ENCODE results near the gene SLC37A4. TPM values are rescaled to one million over a fixed set of nuclear protein-coding genes. Genes with fewer than 3 reads are reported as not detected.
A peak's percentile ranks its signal among the peaks of the same experiment; 100 is the strongest.

Gene SLC37A4
- total RNA-seq, 1 experiment from 2014 or later: 49.3 TPM

DNA sequence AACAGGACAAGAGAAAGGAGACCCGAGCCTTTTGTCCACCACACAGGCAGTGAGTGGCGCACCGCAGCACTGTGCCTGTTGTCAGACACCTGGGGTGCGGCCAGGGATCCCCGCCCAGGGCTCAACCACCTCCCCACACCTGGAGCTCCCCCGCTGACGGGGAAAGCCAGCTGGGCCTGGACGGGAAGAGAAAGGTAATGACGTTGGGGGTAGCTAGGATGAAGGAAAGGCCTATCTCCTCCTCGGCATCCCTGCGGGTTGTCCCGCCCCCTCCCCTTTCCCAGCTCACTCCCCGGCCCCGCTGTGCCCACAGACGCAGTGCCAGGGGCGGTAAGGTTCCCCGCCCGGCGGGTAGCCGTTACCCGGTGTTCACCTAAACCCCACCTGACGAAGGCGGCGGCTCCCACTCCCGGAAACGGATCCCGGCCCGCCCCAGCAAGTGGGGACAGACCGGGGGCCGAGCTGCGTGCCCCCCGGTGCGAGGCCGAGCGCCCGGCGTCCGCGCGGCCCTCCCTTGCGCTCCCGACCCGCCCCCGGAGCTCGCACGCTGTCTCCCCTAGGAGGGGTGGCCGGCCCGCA lies 25.8 kb upstream of the SLC37A4 start:
- no peak for TF ChIP-seq EZH2 (IDR thresholded peaks at IDR 0.05; ENCODE audit: borderline replicate concordance, low read depth, low read length, poor library complexity, severe bottlenecking)
- TF ChIP-seq, protein P1, sequence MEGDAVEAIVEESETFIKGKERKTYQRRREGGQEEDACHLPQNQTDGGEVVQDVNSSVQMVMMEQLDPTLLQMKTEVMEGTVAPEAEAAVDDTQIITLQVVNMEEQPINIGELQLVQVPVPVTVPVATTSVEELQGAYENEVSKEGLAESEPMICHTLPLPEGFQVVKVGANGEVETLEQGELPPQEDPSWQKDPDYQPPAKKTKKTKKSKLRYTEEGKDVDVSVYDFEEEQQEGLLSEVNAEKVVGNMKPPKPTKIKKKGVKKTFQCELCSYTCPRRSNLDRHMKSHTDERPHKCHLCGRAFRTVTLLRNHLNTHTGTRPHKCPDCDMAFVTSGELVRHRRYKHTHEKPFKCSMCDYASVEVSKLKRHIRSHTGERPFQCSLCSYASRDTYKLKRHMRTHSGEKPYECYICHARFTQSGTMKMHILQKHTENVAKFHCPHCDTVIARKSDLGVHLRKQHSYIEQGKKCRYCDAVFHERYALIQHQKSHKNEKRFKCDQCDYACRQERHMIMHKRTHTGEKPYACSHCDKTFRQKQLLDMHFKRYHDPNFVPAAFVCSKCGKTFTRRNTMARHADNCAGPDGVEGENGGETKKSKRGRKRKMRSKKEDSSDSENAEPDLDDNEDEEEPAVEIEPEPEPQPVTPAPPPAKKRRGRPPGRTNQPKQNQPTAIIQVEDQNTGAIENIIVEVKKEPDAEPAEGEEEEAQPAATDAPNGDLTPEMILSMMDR (conservative IDR thresholded peaks at IDR 0.05; ENCODE audit: low read depth, low read length): no peak; the same call in 1 of the 2 replicates
- ChIA-PET POLR2A (ENCODE audit: low non-redundant PET) (interaction anchor here (0.5 to 0.7 kb wide), 3 partner anchors 11 to 341 kb away, joined by 4 to 5 read pairs (median 4); partner anchors contain the start of gene VPS11), CTCF (interaction anchor here (0.8 kb wide), 1 partner anchor 9 kb away, joined by 3 read pairs; no protein-coding TSS in a partner anchor)
- Histone ChIP-seq H3K4me1 (ENCODE audit: insufficient read depth, low read length, poor library complexity, severe bottlenecking) (peaks cover 13% of the 10 kb centered on the region), H3K27ac (ENCODE audit: low read depth, low read length, poor library complexity, severe bottlenecking) (peak overlapping the region; percentile 96), H3K9me3 (ENCODE audit: low read depth, low read length, poor library complexity, severe bottlenecking) (no peaks in the 10 kb centered on the region), H3K4me3 (ENCODE audit: low read depth, low read length, poor library complexity, severe bottlenecking) (peak overlapping the region; percentile 82), H3K27me3 (replicated peaks; ENCODE audit: insufficient read depth, low read depth, low read length, poor library complexity) (no peaks in the 10 kb centered on the region), H3K36me3 (ENCODE audit: insufficient read depth, low read length, poor library complexity, severe bottlenecking) (peaks cover 43% of the 10 kb centered on the region)
- BruUV-seq (replicated peaks): no TSS peak
- peak; percentile 46 for DNase-seq (ENCODE audit: low spot score)
- intact Hi-C loops (cut with micrococcal nuclease; ENCODE audit: unreplicated experiment): loop anchor here (2.0 kb wide), 1 partner anchor 140 kb away; no protein-coding TSS in a partner anchor

DNA sequence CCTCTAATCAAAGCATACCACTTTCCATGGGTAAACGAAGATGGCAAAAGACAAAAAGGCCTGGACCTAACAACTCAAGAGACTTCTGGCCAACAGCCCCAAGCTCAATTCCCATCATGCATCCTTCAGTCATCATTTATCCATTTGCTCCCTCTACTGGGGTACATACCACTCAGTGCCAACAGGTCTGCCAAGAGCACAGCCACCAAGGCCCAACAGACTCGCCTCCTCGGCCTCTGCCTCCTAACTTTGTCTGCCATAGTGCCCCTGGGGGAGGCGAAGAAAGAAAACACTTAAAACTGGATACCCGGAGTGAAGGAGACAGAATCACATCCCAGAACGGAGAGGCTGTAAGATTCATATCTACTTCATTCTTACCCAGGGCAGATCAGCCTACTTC lies 25.2 kb upstream of the SLC37A4 start:
- BruUV-seq (replicated peaks): no TSS peak
- H3K27ac ChIP-seq (ENCODE audit: low read depth, low read length, poor library complexity, severe bottlenecking): peak overlapping the region; percentile 96
- POLR2A ChIA-PET (ENCODE audit: low non-redundant PET): interaction anchor here (0.5 to 0.7 kb wide), 4 partner anchors 10 to 341 kb away, joined by 3 to 5 read pairs (median 4); no protein-coding TSS in a partner anchor
- H3K9me3 ChIP-seq (ENCODE audit: low read depth, low read length, poor library complexity, severe bottlenecking): no peaks in the 10 kb centered on the region
- peak; percentile 60 for DNase-seq (ENCODE audit: low spot score)
- TF ChIP-seq, protein P1 (conservative IDR thresholded peaks at IDR 0.05; ENCODE audit: low read depth, low read length): 0 out of 2 replicates have a peak, but pooled peaks have one; percentile 33
- TF ChIP-seq EZH2 (IDR thresholded peaks at IDR 0.05; ENCODE audit: borderline replicate concordance, low read depth, low read length, poor library complexity, severe bottlenecking): no peak
- H3K27me3 ChIP-seq (replicated peaks; ENCODE audit: insufficient read depth, low read depth, low read length, poor library complexity): no peaks in the 10 kb centered on the region
- peaks cover 13% of the 10 kb centered on the region for H3K4me1 ChIP-seq (ENCODE audit: insufficient read depth, low read length, poor library complexity, severe bottlenecking)
- peak overlapping the region; percentile 82 for H3K4me3 ChIP-seq (ENCODE audit: low read depth, low read length, poor library complexity, severe bottlenecking)
- peaks cover 50% of the 10 kb centered on the region for H3K36me3 ChIP-seq (ENCODE audit: insufficient read depth, low read length, poor library complexity, severe bottlenecking)
- intact Hi-C loops (cut with micrococcal nuclease; ENCODE audit: unreplicated experiment): loop anchor here (2.0 kb wide), 1 partner anchor 141 kb away; no protein-coding TSS in a partner anchor
- CTCF ChIA-PET: interaction anchor here (0.5 to 0.8 kb wide), 3 partner anchors 9 to 65 kb away, joined by 3 to 7 read pairs (median 3); no protein-coding TSS in a partner anchor

DNA sequence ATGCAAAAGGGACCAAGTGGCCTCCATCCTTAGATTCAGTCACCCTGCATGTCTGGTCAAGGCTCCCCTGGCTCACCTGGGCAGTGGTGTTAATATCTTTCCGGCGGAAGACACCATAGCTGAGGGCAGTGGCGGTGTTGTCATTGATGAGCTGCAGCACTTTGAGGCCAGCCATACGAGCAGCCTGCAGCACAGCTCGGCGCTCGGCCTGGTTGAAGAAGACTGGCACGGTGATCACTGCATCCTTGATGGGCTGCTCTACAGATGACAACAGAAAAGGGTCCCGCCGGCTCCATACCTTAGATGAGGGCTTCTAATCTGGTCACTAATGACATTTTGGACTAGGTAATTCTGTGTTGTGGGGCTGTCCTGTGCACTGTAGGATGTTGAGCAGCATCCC lies 23.7 kb upstream of the SLC37A4 start:
- no peaks in the 10 kb centered on the region for H3K9me3 ChIP-seq (ENCODE audit: low read depth, low read length, poor library complexity, severe bottlenecking)
- H3K36me3 ChIP-seq (ENCODE audit: insufficient read depth, low read length, poor library complexity, severe bottlenecking): peaks cover 64% of the 10 kb centered on the region
- H3K4me1 ChIP-seq (ENCODE audit: insufficient read depth, low read length, poor library complexity, severe bottlenecking): peaks cover 13% of the 10 kb centered on the region
- BruUV-seq (replicated peaks): no TSS peak
- TF ChIP-seq EZH2 (IDR thresholded peaks at IDR 0.05; ENCODE audit: borderline replicate concordance, low read depth, low read length, poor library complexity, severe bottlenecking): no peak
- intact Hi-C loops (cut with micrococcal nuclease; ENCODE audit: unreplicated experiment): no loop called here
- ChIA-PET CTCF (no interaction called here), POLR2A (ENCODE audit: low non-redundant PET) (no interaction called here)
- no peak overlapping the region for H3K27ac ChIP-seq (ENCODE audit: low read depth, low read length, poor library complexity, severe bottlenecking)
- H3K27me3 ChIP-seq (replicated peaks; ENCODE audit: insufficient read depth, low read depth, low read length, poor library complexity): no peaks in the 10 kb centered on the region
- no peak overlapping the region for H3K4me3 ChIP-seq (ENCODE audit: low read depth, low read length, poor library complexity, severe bottlenecking)
- no peak for DNase-seq (ENCODE audit: low spot score)
